Stomach (tissue), 4 donors: ENCODE results near the gene CUX1.

ENCODE experiments used
- CTCF ChIP-seq, 7 experiments: fragments of 450-650 bp in 4 of 7; fragments of 200-600 bp in 3 of 7; sonication (generic) in 3 of 7; IDR thresholded peaks; one replicate each; pipeline ENCODE4 v1.5.1; 2016 to 2019; ENCODE audit warnings: antibody characterized with exemption in 7 of 7, control low read depth in 2 of 7, mild to moderate bottlenecking in 1 of 7
- POLR2A ChIP-seq, 4 donors: fragments of 450-650 bp; IDR thresholded peaks; one replicate each; pipeline ENCODE4 v1.6.1; 2016; ENCODE audit warnings: antibody characterized with exemption in 4 of 4, control low read depth in 2 of 4, mild to moderate bottlenecking in 1 of 4, moderate library complexity in 1 of 4
- POLR2AphosphoS5 ChIP-seq, 3 donors: sonication (generic); formaldehyde crosslinking; IDR thresholded peaks; one replicate each; pipeline ENCODE4 v1.6.1; 2016; ENCODE audit warnings: antibody characterized with exemption in 3 of 3

- TF ChIP-seq CTCF (IDR thresholded peaks at IDR 0.05) (no peak), POLR2A (IDR thresholded peaks at IDR 0.05) (no peak), POLR2AphosphoS5 (IDR thresholded peaks at IDR 0.05) (no peak)
Observed at GRCh38 chr7:101921061-101921460, 103.6 kb downstream of the CUX1 start.
